K562 (cell line): ENCODE measurements around the gene DCAF12. TPM values are rescaled to one million over a fixed set of nuclear protein-coding genes. Genes with fewer than 3 reads are reported as not detected.

Experiments used
- CREB3L1 ChIP-seq: fragments of 450-650 bp; IDR thresholded peaks from 2 replicates; pipeline ENCODE4 v1.6.1; 2014; ENCODE audit warnings: low read depth, mild to moderate bottlenecking, moderate library complexity, borderline replicate concordance
- JUN ChIP-seq, 2 experiments: sonication (generic) in 1 of 2; formaldehyde crosslinking in 1 of 2; IDR thresholded peaks; 2 replicates each; pipeline versions ENCODE4 v1.6.1 to v1.8.0; 2012 to 2022; ENCODE audit warnings: borderline replicate concordance in 2 of 2, mild to moderate bottlenecking in 2 of 2, improper control_type of control experiment in 1 of 2, low read depth in 1 of 2, low read length in 1 of 2, missing genetic modification reagents in 1 of 2
- PCBP1 ChIP-seq: fragments of 200-400 bp; formaldehyde crosslinking; IDR thresholded peaks from 2 replicates; pipeline ENCODE4 v1.6.1; 2018; ENCODE audit warnings: mild to moderate bottlenecking, low read depth, low read length; ENCODE audit not compliant: poor library complexity, severe bottlenecking
- RNF2 ChIP-seq: sonication (generic); IDR thresholded peaks from 2 replicates; pipeline ENCODE4 v1.6.1; 2016
- SIX5 ChIP-seq, 2 experiments: IDR thresholded peaks; 2 replicates each; pipeline ENCODE4 v1.6.1; 2011; ENCODE audit warnings: low read length in 2 of 2, borderline replicate concordance in 1 of 2, low read depth in 1 of 2, mild to moderate bottlenecking in 1 of 2, moderate library complexity in 1 of 2; ENCODE audit not compliant: insufficient read depth in 1 of 2
- SPI1 ChIP-seq: IDR thresholded peaks from 2 replicates; pipeline ENCODE4 v1.6.1; 2011; ENCODE audit warnings: low read depth, low read length, control low read depth, borderline replicate concordance
- ZNF143 ChIP-seq: sonication (generic); formaldehyde crosslinking; IDR thresholded peaks from 2 replicates; pipeline ENCODE4 v1.9.0; 2022; ENCODE audit warnings: mild to moderate bottlenecking, missing genetic modification reagents
- ZNF436 ChIP-seq: fragments of 250-450, 450-650 bp; sonication (Bioruptor Pico); formaldehyde crosslinking; IDR thresholded peaks from 2 replicates; pipeline ENCODE4 v1.7.0; 2020; ENCODE audit warnings: mild to moderate bottlenecking
- ZNF584 ChIP-seq: fragments of 200-800 bp; sonication (Bioruptor generic); IDR thresholded peaks from 2 replicates; pipeline ENCODE4 v1.6.1; 2016; ENCODE audit warnings: low read depth, mild to moderate bottlenecking, missing genetic modification characterization, missing compliant biosample characterization
- polyA plus RNA-seq, 8 experiments: library from polyadenylated mRNA; depleted of rRNA in 4 of 8; stranded (reverse) in 5 of 8; unstranded in 3 of 8; fragments of >200 nt; fragmentation: Nextera tagmentation in 2 of 8; fragmentation: Illumina TruSeq in 1 of 8; extraction: Ambion mirVana in 2 of 8; extraction: Trizol in 1 of 8; gene quantifications; 2 replicates each; pipeline versions ENCODE4 v1.2.1 to v1.2.3, GENCODE V29; 2011 to 2014; ENCODE audit warnings: inconsistent platforms in 1 of 8, missing spikeins in 1 of 8
- total RNA-seq, 7 experiments: library from RNA; depleted of rRNA in 6 of 7; stranded (reverse); fragments of >200 nt in 6 of 7; fragmentation: Illumina TruSeq in 2 of 7; extraction: Trizol in 2 of 7; gene quantifications; 2 replicates each; pipeline versions ENCODE4 v1.2.1 to v1.2.3, GENCODE V29; 2011 to 2021; ENCODE audit warnings: low replicate concordance in 1 of 7
- TF ChIP-seq, protein P1 (sequence below): fragments of 250-450 bp; sonication (Bioruptor Pico); IDR thresholded peaks from 2 replicates; pipeline ENCODE4 v1.5.0; 2021
- TF ChIP-seq, protein P2 (sequence below): fragments of 250-450 bp; sonication (Bioruptor Pico); IDR thresholded peaks from 2 replicates; pipeline ENCODE4 v1.5.0; 2021; ENCODE audit warnings: mild to moderate bottlenecking, borderline replicate concordance

Gene DCAF12
- total and polyA plus RNA-seq, 9 of the 15 experiments (the other 6 are each of a cell fraction or from before 2014, with no cell fraction given) = 10.9 to 59.6 (median 30.8) TPM

- TF ChIP-seq JUN (IDR thresholded peaks at IDR 0.05; ENCODE audit: borderline replicate concordance, low read depth, low read length) (peak; percentile 39; the same call in 1 of the 2 replicates), JUN (CRISPR knock-in tag; IDR thresholded peaks at IDR 0.05; ENCODE audit: borderline replicate concordance) (no peak), ZNF584 (CRISPR knock-in tag) (peak; percentile 59; the same call in 1 of the 2 replicates), SPI1 (peak; percentile 46; the same call in 1 of the 2 replicates), RNF2 (peak; percentile 89), CREB3L1 (peak; percentile 91), SIX5 (IDR thresholded peaks at IDR 0.05; ENCODE audit: borderline replicate concordance in 1 of 2, insufficient read depth in 1 of 2, low read depth in 1 of 2, low read length in 2 of 2) (peak; percentile 55 to 72; a peak in 3 of 4 replicates), ZNF436 (no peak), ZNF143 (peak; percentile 94), PCBP1 (peak; percentile 79)
- TF ChIP-seq, protein P1, sequence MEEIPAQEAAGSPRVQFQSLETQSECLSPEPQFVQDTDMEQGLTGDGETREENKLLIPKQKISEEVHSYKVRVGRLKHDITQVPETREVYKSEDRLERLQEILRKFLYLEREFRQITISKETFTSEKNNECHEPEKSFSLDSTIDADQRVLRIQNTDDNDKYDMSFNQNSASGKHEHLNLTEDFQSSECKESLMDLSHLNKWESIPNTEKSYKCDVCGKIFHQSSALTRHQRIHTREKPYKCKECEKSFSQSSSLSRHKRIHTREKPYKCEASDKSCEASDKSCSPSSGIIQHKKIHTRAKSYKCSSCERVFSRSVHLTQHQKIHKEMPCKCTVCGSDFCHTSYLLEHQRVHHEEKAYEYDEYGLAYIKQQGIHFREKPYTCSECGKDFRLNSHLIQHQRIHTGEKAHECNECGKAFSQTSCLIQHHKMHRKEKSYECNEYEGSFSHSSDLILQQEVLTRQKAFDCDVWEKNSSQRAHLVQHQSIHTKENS (CRISPR knock-in tag) = no peak
- TF ChIP-seq, protein P2, sequence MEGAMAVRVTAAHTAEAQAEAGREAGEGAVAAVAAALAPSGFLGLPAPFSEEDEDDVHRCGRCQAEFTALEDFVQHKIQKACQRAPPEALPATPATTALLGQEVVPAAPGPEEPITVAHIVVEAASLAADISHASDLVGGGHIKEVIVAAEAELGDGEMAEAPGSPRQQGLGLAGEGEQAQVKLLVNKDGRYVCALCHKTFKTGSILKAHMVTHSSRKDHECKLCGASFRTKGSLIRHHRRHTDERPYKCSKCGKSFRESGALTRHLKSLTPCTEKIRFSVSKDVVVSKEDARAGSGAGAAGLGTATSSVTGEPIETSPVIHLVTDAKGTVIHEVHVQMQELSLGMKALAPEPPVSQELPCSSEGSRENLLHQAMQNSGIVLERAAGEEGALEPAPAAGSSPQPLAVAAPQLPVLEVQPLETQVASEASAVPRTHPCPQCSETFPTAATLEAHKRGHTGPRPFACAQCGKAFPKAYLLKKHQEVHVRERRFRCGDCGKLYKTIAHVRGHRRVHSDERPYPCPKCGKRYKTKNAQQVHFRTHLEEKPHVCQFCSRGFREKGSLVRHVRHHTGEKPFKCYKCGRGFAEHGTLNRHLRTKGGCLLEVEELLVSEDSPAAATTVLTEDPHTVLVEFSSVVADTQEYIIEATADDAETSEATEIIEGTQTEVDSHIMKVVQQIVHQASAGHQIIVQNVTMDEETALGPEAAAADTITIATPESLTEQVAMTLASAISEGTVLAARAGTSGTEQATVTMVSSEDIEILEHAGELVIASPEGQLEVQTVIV = no peak
These were observed 77.5 kb downstream of the DCAF12 start, which contains the start of gene UBAP2 (continued) for GRCh38 chr9:34048727-34049629.
